ENCODE results near the gene ACAT2. TPM values are rescaled to one million over a fixed set of nuclear protein-coding genes. Genes with fewer than 3 reads are reported as not detected.
"Not testable (repeated sequence)": the region's sequence is repeated elsewhere in the genome, so short reads cannot be mapped to it uniquely, and the experiment has no call there.

ACAT2 gene
- polyA plus RNA-seq, 1 experiment, result 39.9 TPM

DNA sequence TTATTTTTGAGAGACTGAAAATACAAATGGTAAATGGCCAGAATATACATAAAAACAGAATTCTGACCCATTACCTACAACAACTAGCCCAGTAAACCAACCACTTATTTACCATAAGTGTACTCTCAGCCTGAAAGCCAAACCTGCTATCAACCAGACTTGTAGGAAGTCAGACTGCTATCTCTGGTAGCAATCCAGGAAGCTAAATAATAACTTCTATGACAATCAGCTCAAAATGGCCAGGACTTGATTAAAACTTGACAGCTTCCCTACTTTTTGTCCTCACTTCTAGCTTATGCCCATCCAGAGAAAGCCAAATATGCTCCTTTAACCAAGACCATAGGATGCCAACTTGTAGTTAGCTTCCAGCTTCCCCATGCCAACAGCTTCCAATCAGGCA is 39.2 kb upstream of the ACAT2 start:
- Histone ChIP-seq H3K4me3 (ENCODE audit: low read depth, low read length) (no peak overlapping the region), H3K9me3 (ENCODE audit: control insufficient read depth, insufficient read depth, low read length) (no peaks in the 10 kb centered on the region; the same call in 1 of the 2 replicates), H3K27me3 (ENCODE audit: control insufficient read depth, insufficient read depth, low read length) (no peaks in the 10 kb centered on the region), H3K27ac (ENCODE audit: low read depth, low read length) (no peak overlapping the region)
- TF ChIP-seq, protein P1, sequence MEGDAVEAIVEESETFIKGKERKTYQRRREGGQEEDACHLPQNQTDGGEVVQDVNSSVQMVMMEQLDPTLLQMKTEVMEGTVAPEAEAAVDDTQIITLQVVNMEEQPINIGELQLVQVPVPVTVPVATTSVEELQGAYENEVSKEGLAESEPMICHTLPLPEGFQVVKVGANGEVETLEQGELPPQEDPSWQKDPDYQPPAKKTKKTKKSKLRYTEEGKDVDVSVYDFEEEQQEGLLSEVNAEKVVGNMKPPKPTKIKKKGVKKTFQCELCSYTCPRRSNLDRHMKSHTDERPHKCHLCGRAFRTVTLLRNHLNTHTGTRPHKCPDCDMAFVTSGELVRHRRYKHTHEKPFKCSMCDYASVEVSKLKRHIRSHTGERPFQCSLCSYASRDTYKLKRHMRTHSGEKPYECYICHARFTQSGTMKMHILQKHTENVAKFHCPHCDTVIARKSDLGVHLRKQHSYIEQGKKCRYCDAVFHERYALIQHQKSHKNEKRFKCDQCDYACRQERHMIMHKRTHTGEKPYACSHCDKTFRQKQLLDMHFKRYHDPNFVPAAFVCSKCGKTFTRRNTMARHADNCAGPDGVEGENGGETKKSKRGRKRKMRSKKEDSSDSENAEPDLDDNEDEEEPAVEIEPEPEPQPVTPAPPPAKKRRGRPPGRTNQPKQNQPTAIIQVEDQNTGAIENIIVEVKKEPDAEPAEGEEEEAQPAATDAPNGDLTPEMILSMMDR (IDR thresholded peaks at IDR 0.05; ENCODE audit: low read depth, low read length), result no peak
- POLR2A ChIA-PET, result no interaction called here
- no peak for DNase-seq (ENCODE audit: low read depth, low spot score)
- CTCF ChIA-PET, result no interaction called here

DNA sequence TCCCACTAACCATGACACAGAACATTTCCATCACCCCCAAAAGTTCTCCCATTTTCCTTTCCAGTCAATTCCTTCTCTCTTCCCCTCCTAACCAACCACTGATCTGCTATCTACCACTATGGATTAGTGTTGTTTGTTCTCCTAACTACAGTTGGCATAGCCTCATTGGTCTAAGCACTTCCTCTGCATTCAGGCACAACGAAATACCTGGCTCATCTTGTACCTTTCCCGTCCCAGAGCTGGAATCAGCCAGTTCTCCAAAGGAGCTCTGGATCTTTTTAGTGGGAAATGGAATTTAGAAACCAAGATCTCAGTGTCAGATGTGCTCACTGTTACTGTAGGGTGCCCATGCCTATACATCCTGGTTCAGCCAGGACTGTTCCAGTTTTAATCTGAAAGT is 38.6 kb upstream of the ACAT2 start:
- no peaks in the 10 kb centered on the region; the same call in 1 of the 2 replicates for H3K9me3 ChIP-seq (ENCODE audit: control insufficient read depth, insufficient read depth, low read length)
- TF ChIP-seq, protein P1 (IDR thresholded peaks at IDR 0.05; ENCODE audit: low read depth, low read length), result no peak
- H3K4me3 ChIP-seq (ENCODE audit: low read depth, low read length), result no peak overlapping the region
- H3K27me3 ChIP-seq (ENCODE audit: control insufficient read depth, insufficient read depth, low read length), result no peaks in the 10 kb centered on the region
- no peak overlapping the region for H3K27ac ChIP-seq (ENCODE audit: low read depth, low read length)
- ChIA-PET CTCF (no interaction called here), POLR2A (no interaction called here)
- DNase-seq (ENCODE audit: low read depth, low spot score), result no peak

DNA sequence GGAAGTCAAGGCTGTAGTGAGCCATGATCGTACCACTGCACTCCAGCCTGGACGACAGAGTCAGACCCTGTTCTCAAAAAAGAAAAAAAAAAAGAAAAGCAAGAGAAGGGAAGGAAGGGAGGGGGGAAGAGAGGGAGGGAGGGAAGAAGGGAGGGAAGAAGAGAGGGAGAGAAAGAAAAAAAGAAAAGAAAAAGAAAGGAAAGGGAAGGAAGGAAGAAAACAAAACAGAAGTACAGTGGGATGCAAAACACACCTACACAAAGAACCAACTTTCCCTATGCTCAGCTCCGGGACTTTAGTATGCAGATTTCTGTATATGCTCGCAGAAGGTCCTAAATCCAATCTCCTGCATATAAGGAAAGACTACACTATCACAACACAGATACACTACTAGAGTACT is 37.1 kb upstream of the ACAT2 start:
- no peaks in the 10 kb centered on the region; the same call in 1 of the 2 replicates for H3K9me3 ChIP-seq (ENCODE audit: control insufficient read depth, insufficient read depth, low read length)
- ChIA-PET POLR2A (no interaction called here), CTCF (no interaction called here)
- TF ChIP-seq, protein P1 (IDR thresholded peaks at IDR 0.05; ENCODE audit: low read depth, low read length), result no peak
- H3K4me3 ChIP-seq (ENCODE audit: low read depth, low read length), result no peak overlapping the region
- DNase-seq (ENCODE audit: low read depth, low spot score), result no peak
- H3K27me3 ChIP-seq (ENCODE audit: control insufficient read depth, insufficient read depth, low read length), result no peaks in the 10 kb centered on the region
- H3K27ac ChIP-seq (ENCODE audit: low read depth, low read length), result no peak overlapping the region

DNA sequence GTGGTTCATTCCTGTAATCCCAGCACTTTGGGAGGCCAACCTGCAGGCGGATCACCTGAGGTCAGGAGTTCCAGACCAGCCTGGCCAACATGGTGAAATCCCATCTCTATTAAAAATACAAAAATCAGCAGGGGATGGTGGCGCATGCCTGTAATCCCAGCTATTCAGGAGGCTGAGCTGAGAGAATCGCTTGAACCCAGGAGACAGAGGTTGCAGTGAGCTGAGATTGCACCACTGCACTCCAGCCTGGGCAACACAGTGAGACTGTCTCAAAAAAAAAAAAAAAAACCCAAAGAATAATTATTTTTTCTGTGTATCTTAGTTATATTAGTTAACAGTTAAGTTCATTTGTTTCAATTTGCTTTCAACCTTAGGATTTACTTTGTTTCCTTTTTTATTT is 36.6 kb upstream of the ACAT2 start:
- POLR2A ChIA-PET; H3K9me3 ChIP-seq (ENCODE audit: control insufficient read depth, insufficient read depth, low read length); H3K4me3 ChIP-seq (ENCODE audit: low read depth, low read length); H3K27me3 ChIP-seq (ENCODE audit: control insufficient read depth, insufficient read depth, low read length); H3K27ac ChIP-seq (ENCODE audit: low read depth, low read length); CTCF ChIA-PET; DNase-seq (ENCODE audit: low read depth, low spot score): not testable (repeated sequence)

DNA sequence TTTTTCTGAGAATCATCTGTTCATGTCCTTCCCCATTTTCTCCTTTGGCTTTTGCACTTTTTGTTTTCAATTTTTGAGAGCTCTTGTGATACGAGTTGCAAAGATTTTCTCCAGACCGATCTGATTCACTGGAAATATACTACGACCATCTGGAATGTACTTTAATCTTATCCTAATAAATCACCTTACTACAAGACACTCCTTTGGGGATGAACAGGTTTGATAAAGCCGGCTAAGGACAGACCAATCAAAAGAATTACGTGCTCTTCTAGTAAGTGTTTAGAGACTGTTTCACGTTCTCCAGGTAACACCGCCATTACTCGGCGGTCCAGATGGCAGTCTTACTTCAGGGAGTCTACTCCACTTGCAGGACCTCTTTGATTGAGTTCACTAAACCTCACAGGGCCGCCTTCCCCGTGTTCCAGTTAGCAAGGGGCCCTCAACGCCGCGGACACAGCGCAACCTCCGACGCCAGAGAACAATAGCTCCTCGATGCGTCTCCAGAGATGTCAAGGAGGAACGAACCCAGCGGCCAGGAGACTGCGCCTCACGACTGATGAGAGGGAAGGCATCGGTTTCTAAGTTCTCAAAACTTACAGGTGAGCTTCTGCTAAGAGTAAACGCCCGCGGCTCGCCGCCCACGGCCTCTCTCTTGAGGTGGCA is 35.5 kb upstream of the ACAT2 start:
- TF ChIP-seq, protein P1 (IDR thresholded peaks at IDR 0.05; ENCODE audit: low read depth, low read length), result no peak
- no peak for DNase-seq (ENCODE audit: low read depth, low spot score)
- CTCF ChIA-PET, result interaction anchor here (1.2 to 1.4 kb wide), 2 partner anchors 25 to 35 kb away, joined by 3 to 9 read pairs; no protein-coding TSS in a partner anchor
- Histone ChIP-seq H3K27ac (ENCODE audit: low read depth, low read length) (peak overlapping the region; percentile 98), H3K27me3 (ENCODE audit: control insufficient read depth, insufficient read depth, low read length) (no peaks in the 10 kb centered on the region), H3K4me3 (ENCODE audit: low read depth, low read length) (peak overlapping the region; percentile 84), H3K9me3 (ENCODE audit: control insufficient read depth, insufficient read depth, low read length) (no peaks in the 10 kb centered on the region; the same call in 1 of the 2 replicates)
- POLR2A ChIA-PET, result interaction anchor here (0.6 to 2.4 kb wide), 8 partner anchors 9 to 280 kb away, joined by 3 to 18 read pairs (median 10); partner anchors contain the start of genes ACAT2, MRPL18, SOD2 and TCP1

All from AG04450 (cell line).